Activated naive CD8-positive, alpha-beta T cell (primary cell): ENCODE results near the gene ANKRD36.
"Not testable (repeated sequence)": the region's sequence is repeated elsewhere in the genome, so short reads cannot be mapped to it uniquely, and the experiment has no call there.

Source experiments
- H3K27ac Mint-ChIP-seq: one replicate; pipeline ENCODE4 v1.8.0; 2021; ENCODE audit warnings: mixed read lengths
- H3K27me3 Mint-ChIP-seq: one replicate; pipeline ENCODE4 v1.8.0; 2021; ENCODE audit warnings: mixed read lengths
- H3K36me3 Mint-ChIP-seq: one replicate; pipeline ENCODE4 v1.8.0; 2021; ENCODE audit warnings: mixed read lengths
- H3K4me1 Mint-ChIP-seq: one replicate; pipeline ENCODE4 v1.8.0; 2021; ENCODE audit warnings: low read depth, mixed read lengths
- H3K4me3 Mint-ChIP-seq: one replicate; pipeline ENCODE4 v1.8.0; 2021; ENCODE audit warnings: mild to moderate bottlenecking, mixed read lengths
- H3K9me3 Mint-ChIP-seq: one replicate; pipeline ENCODE4 v1.8.0; 2021; ENCODE audit warnings: low read depth, mixed read lengths

ANKRD36 gene

GRCh38 chr2:97210325-97210724 is 97.4 kb downstream of the ANKRD36 start:
- Mint-ChIP-seq H3K27me3 (no peaks in the 10 kb centered on the region), H3K27ac (no peak overlapping the region), H3K36me3 (peaks cover 11% of the 10 kb centered on the region)

GRCh38 chr2:97215025-97215424 is 102.1 kb downstream of the ANKRD36 start:
- H3K36me3 Mint-ChIP-seq, result peaks cover 10% of the 10 kb centered on the region
- not testable (repeated sequence) for H3K27ac Mint-ChIP-seq, H3K27me3 Mint-ChIP-seq, H3K4me3 Mint-ChIP-seq, H3K9me3 Mint-ChIP-seq, H3K4me1 Mint-ChIP-seq

More at GRCh38 chr2:97210325-97210724, 97.4 kb downstream of the ANKRD36 start:
- Mint-ChIP-seq H3K4me3 (no peak overlapping the region), H3K9me3 (no peaks in the 10 kb centered on the region), H3K4me1 (no peaks in the 10 kb centered on the region)

GRCh38 chr2:97230848-97231585 is 118.1 kb downstream of the ANKRD36 start:
- H3K9me3 Mint-ChIP-seq, H3K4me1 Mint-ChIP-seq, H3K36me3 Mint-ChIP-seq, H3K27me3 Mint-ChIP-seq, H3K4me3 Mint-ChIP-seq, H3K27ac Mint-ChIP-seq: not testable (repeated sequence)

GRCh38 chr2:97232981-97233380 is 120.0 kb downstream of the ANKRD36 start:
- H3K27ac Mint-ChIP-seq, H3K4me3 Mint-ChIP-seq, H3K36me3 Mint-ChIP-seq, H3K4me1 Mint-ChIP-seq, H3K27me3 Mint-ChIP-seq, H3K9me3 Mint-ChIP-seq: not testable (repeated sequence)

GRCh38 chr2:97233660-97234295 is 120.8 kb downstream of the ANKRD36 start:
- H3K4me1 Mint-ChIP-seq, H3K36me3 Mint-ChIP-seq, H3K4me3 Mint-ChIP-seq, H3K9me3 Mint-ChIP-seq, H3K27me3 Mint-ChIP-seq, H3K27ac Mint-ChIP-seq: not testable (repeated sequence)

- not testable (repeated sequence) for H3K4me3 Mint-ChIP-seq, H3K27me3 Mint-ChIP-seq, H3K36me3 Mint-ChIP-seq, H3K4me1 Mint-ChIP-seq, H3K27ac Mint-ChIP-seq, H3K9me3 Mint-ChIP-seq
Observed at GRCh38 chr2:97261192-97261591, 148.2 kb downstream of the ANKRD36 start.

- not testable (repeated sequence) for H3K9me3 Mint-ChIP-seq, H3K4me3 Mint-ChIP-seq, H3K27ac Mint-ChIP-seq, H3K36me3 Mint-ChIP-seq, H3K27me3 Mint-ChIP-seq, H3K4me1 Mint-ChIP-seq
Observed at GRCh38 chr2:97266449-97266848, 153.5 kb downstream of the ANKRD36 start.

GRCh38 chr2:97267411-97268074 is 154.6 kb downstream of the ANKRD36 start:
- Mint-ChIP-seq H3K9me3 (no peaks in the 10 kb centered on the region), H3K27ac (no peak overlapping the region), H3K4me3 (no peak overlapping the region), H3K36me3 (no peaks in the 10 kb centered on the region), H3K27me3 (no peaks in the 10 kb centered on the region), H3K4me1 (no peaks in the 10 kb centered on the region)

GRCh38 chr2:97268075-97268591 is 155.2 kb downstream of the ANKRD36 start:
- not testable (repeated sequence) for H3K27ac Mint-ChIP-seq

GRCh38 chr2:97276232-97276798 is 163.4 kb downstream of the ANKRD36 start:
- not testable (repeated sequence) for H3K4me3 Mint-ChIP-seq, H3K27ac Mint-ChIP-seq, H3K4me1 Mint-ChIP-seq, H3K36me3 Mint-ChIP-seq, H3K27me3 Mint-ChIP-seq, H3K9me3 Mint-ChIP-seq

More at GRCh38 chr2:97268075-97268591, 155.2 kb downstream of the ANKRD36 start:
- not testable (repeated sequence) for H3K27me3 Mint-ChIP-seq, H3K4me3 Mint-ChIP-seq, H3K36me3 Mint-ChIP-seq, H3K4me1 Mint-ChIP-seq, H3K9me3 Mint-ChIP-seq

- not testable (repeated sequence) for H3K27ac Mint-ChIP-seq, H3K9me3 Mint-ChIP-seq
Observed at GRCh38 chr2:97285187-97285586, 172.2 kb downstream of the ANKRD36 start.

GRCh38 chr2:97293687-97294086 is 180.7 kb downstream of the ANKRD36 start:
- not testable (repeated sequence) for H3K36me3 Mint-ChIP-seq, H3K9me3 Mint-ChIP-seq, H3K4me1 Mint-ChIP-seq, H3K27ac Mint-ChIP-seq, H3K27me3 Mint-ChIP-seq, H3K4me3 Mint-ChIP-seq

More at GRCh38 chr2:97285187-97285586, 172.2 kb downstream of the ANKRD36 start:
- H3K27me3 Mint-ChIP-seq, H3K4me3 Mint-ChIP-seq, H3K4me1 Mint-ChIP-seq, H3K36me3 Mint-ChIP-seq: not testable (repeated sequence)
